GM21737 (cell line): Measurements from ENCODE around the gene ZC3H18.

Experiments used
- ATAC-seq: cut with Tn5 transposase; IDR thresholded peaks from one replicate; pipeline ENCODE4 v1.9.1; 2021; ENCODE audit warnings: mild to moderate bottlenecking, moderate library complexity; ENCODE audit not compliant: unreplicated experiment

ZC3H18 gene

DNA sequence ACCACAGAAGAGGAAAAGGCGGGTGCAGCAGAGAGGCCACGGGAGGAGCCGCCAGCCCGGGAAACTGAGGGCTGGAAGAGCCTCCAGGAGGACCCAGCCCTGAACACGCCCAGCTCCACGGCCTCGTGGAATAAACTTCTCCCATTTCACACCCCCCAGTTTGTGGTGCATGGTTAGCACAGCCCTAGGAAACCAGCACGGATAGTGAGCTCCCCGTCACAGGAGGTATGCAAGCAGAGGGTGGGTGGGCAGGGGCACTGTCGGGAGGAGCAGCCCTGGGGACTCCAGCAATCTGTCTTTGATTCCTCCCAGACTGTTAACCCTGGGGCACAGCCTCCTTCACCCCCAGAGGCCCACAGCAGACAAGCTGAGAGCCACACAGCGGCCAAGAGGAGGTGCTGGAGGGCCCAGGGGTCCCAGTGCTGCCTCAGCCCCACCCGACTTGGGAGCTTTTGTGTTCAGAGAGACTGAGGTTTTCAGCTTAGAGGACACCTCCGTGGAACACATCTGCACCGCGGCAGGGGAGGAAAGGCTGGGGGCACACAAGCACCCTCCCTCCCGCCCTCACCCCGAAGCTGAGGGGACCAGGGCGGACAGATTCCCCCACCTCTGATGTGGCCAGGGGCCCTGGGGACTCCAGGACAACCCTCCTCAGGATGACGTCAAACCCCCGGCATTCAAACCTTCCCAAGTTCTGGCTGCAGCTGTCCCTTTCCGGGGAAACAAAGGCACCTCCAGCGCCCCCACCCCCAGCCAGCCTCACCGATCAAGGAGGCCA lies 66.5 kb downstream of the ZC3H18 start:
- ATAC-seq, result no peak

DNA sequence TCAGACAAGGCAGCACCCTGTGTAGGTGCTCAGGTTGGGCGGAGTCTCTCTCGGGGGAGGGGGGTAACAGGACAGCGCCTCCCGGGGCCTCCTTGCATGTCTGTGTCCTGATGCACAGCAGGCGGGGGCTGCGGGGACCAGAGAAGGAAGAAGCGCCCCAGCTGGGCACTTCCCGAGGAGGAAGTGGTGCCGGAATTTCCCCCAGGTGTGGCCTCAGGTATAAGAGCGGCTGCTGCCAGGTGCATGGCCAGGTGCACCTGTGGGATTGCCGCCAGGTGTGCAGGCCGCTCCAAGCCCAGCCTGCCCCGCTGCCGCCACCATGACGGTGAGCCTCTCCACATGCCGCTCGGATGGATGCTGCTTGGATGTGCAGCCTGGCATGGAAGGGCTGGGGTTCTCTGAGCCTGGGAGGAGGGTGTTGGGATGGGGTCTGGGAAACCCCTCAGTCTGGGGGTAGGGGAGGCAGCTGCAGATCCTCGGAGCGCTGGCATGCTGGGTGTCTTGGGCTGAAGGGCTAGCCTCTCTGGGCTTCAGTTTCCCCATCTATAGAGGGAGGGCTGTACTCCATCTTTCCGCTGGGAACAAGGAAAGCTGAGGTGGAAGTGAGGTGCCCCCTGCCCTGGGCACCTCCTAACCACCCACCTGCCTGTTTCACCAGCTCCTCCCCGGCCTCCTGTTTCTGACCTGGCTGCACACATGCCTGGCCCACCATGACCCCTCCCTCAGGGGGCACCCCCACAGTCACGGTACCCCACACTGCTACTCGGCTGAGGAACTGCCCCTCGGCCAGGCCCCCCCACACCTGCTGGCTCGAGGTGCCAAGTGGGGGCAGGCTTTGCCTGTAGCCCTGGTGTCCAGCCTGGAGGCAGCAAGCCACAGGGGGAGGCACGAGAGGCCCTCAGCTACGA lies 68.4 kb downstream of the ZC3H18 start, which contains the start of gene IL17C:
IL17C (plus strand) TSS at position 250 of the 908 bp plus-strand sequence; CDS start at position 320, 70 bp downstream.
- ATAC-seq, result no peak

DNA sequence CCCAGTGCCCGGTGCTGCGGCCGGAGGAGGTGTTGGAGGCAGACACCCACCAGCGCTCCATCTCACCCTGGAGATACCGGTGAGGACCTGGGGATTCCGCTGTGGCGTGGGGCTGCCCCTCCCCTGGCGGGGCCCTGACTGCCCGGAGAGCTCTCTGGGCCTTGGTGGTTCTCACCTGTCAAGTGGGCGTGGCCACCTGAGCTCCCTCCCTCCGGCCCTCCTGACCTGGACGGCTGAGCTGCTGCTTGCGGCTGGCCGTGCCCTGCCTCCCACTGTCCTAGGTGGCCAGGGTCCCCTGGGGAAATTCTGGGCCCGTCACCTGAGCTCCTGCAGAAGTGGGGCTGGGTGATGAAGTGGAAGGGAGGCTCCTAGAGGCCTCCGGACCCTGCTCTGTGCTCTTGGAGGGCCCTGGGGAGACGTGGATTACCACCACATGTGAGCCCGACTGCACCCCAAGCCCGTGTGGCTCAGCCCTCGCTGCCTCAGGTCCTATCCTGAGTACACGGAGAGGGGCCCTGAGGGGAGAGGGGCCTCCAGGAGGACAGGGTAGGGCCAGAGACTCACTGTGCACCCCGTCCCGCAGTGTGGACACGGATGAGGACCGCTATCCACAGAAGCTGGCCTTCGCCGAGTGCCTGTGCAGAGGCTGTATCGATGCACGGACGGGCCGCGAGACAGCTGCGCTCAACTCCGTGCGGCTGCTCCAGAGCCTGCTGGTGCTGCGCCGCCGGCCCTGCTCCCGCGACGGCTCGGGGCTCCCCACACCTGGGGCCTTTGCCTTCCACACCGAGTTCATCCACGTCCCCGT lies 69.2 kb downstream of the ZC3H18 start:
- no peak for ATAC-seq

DNA sequence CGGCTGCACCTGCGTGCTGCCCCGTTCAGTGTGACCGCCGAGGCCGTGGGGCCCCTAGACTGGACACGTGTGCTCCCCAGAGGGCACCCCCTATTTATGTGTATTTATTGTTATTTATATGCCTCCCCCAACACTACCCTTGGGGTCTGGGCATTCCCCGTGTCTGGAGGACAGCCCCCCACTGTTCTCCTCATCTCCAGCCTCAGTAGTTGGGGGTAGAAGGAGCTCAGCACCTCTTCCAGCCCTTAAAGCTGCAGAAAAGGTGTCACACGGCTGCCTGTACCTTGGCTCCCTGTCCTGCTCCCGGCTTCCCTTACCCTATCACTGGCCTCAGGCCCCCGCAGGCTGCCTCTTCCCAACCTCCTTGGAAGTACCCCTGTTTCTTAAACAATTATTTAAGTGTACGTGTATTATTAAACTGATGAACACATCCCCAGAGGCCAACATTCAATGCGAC lies 69.9 kb downstream of the ZC3H18 start:
- no peak for ATAC-seq

DNA sequence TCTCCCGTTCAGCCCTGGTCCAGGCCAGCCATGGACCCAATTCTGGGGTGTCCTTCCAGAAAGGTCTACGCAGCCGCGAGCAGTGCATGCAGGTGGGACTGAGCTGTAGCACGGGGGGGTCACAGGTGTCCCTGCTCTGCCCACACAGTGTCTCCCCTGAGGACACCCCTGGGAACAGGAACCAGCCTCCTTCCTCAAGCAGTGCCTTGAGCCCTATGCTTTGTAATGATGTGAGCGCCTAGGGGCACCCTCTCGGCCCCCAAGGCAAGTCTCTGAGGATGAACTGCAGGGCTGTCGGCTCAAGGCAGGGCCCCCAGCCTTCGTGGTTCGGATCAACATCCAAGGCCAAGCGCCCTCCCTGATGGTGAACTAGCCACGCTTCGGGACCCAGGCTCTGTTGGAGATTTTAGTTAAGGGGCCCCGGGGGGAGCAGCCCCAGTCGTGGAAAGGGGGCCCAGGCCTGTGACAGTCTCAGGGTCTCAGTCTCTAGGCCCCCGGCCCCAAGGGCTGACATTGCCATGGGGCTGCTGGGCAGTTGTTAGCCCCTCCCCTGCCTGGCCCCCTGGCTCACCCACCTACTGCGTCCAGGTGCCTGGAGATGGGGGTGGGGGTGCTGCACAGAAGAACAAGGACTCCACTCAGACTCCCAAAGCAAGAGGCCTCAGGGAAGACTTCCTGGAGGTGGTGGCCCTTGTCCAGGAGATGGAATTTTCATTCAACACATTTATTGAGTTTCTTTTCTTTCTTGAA lies 70.5 kb downstream of the ZC3H18 start:
- ATAC-seq, result no peak

DNA sequence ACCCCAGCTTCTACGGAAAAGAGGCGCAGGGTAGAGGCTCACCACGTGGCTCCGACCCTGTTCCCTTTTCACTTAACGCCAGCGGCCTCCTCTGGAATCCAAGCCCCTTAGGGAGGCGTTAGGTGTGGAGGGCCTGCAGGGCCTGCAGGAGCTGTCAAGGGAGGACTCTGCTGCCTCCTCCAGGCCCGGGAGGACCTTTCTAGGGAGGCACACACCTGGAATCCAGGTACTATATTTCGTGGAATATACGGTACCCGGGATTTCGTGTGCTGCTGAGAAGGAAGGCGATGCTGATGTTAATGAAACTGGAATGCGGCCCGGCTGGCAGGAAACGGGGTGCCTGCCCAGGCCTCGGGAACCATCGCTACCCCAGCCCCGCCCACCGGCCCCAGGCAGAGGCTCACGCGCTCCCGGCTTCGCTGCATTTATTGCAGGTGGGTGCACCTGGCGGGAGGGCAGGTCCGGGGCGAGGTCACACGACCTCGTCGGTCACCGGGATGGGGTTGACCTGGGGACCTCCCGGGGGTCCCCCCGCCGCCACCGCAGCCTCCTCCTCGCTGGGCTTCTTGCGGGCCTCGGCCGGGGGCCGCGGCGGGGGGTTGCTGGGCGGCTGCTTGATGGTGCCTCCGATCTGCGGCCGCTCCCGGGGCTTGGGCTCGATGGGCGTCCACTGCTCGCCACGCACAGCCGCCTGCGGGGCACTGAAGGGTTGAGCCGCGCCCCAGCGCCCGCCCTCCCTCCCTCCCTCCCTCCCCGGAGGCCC lies 72.9 kb downstream of the ZC3H18 start:
- ATAC-seq, result no peak

DNA sequence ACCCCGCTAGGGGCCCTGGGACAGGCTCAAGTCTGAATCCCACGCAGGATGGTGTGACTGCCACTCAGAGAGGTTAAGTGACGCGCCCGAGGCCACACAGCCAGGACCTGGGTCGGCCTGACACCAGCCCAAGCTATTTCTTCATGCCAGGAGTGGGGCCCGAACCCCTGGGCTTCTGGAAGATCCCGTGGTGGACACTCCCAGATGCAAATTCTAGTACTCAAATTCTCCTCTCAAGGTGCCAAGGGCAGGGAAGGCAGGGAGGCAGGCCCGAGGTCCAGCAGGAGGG lies 73.4 kb downstream of the ZC3H18 start:
- no peak for ATAC-seq

DNA sequence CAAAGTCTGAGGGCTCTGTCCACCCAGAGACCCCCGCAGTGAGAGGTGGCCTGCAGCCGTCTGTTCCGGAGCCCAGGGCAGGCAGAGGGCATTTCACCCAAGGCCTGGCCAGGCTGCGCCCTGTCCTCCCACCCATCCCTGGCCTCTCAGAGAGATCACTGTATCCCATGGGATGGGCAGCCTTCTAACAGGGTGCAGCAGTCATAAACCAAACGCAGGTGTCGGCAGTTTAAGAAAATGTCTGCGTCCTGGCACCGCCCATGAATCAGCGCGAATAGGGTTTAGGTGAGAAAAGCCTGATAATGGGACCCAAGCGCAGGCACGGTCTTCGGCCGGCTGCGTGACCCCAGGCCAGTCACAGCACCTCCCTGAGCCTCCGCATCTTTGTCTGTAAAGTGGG lies 75.3 kb downstream of the ZC3H18 start:
- no peak for ATAC-seq

DNA sequence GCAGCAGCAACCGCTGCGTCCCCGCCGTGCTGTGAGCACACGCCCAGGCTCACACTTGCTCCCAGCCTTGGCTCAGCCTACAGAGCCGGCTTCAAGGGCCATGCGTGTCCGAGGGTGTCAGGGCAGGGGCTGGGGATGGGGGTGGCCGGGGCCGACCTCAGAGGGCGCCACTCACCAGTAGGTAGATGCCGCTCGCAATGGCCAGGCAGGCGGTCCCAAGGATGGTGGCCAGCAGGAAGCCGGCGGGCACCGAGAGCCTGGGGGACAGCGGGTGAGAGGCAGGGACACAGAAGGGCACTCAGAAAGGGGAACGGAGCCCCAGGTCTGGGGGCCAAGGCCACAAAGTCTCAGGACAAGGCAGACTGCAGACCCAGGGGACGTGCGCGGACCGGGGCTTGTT lies 75.7 kb downstream of the ZC3H18 start:
- no peak for ATAC-seq

DNA sequence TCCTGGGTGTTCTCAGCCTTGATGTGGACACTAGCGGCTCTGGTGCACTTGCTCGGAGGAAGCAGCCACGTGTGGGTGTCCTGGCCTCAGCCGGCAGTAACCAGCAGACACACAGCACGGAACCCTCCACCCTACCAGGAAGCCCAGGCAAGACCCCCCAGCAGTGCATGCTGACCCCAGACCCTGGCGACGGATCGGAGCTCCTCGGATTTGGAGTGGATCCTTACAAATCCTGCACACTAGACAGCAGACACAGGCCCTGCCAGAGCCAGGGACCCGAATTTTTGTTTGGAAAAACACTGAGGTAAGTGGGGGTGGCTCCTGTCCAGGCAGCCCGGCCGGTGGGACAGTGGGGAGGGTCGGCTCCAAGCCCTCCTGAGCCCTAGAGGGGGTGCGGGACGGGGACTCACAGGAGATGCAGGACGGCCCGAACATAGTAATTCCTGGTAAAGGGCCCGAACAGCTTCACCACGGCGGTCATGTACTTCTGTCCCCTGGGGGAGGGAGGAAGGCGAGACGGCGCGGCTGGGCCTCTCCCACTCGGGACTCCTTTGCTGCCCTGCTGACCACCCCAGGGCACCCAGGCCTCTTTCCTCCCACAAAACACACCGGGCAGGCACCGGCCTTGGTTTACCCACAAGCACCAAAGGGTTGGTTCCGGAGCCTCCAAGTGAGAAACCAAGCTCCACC lies 76.3 kb downstream of the ZC3H18 start:
- no peak for ATAC-seq

DNA sequence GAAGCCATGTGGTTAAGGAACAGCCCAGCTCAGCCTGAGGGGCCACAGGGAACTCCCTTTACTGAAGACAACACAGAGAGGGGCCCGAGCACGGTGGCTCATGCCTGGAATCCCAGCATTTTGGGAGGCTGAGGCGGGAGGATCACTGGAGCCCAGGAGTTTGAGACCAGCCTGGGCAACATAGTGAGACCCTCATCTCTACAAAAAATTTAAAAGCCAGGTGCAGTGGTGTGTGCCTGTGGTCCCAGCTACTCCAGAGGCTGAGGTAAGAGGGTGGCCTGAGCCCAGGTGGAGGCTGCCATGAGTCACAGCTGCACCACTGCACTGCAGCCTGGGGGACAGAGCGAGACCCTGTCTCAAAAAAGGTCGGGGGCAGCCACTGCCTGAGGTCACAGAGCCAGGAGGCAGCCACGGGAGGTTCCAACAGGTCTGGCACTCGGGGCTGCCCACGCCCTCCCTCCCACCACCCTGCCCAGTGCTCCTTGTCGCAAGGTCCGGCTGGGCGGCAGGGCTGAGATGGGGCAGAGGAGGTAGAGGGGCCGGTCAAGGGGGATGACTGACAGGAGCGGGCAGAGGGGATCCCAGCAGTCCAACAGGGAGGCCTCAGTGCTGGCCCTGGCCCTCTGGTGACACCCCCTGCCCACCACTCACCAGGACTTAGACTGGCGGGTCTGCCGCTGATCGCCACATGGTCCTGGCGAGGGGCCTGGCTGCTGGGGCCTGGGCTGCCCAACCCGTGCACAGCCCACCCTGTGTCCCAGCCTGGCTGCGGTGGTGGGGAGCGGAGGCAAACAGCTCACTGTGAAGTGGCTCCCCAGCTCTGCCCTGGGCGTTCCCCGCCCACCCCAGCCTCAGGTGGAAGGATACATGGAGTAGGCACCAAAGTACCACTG lies 77.2 kb downstream of the ZC3H18 start:
- ATAC-seq, result no peak

DNA sequence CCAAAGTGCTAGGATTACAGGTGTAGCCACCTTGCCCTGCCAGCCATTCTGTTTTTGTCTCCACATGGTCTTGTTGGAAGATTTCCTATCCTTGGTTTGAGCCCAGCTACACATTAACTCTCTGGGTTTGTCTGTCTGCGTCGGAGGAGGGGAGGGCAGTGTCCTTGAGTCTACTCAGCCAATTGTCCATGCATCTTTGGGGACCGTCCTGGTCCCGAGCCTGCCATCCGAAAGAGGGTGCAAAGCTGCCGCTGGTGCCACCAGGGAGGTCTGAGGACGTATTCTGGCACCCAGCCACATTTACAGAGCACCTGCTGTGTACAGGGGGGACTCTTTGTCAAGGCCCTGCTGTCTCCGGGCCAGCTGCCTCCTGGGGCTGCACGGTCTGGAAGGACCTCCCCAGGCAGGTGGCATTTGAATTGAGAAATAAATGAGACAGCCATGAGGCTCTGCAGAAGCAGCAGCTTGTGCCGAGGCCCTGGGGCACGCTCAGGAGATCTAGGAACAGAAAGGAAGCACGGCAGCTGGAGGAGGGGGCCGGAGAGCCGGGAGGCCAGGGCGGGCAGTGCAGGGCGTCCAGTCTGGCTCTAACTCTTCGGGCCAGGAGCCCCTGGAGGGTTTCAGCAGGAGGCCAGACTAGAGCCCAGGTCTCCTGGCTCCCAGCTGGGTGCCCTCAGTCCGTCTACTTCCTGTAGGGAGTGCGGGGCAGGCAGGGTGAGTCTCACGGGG lies 79.2 kb downstream of the ZC3H18 start:
- no peak for ATAC-seq

DNA sequence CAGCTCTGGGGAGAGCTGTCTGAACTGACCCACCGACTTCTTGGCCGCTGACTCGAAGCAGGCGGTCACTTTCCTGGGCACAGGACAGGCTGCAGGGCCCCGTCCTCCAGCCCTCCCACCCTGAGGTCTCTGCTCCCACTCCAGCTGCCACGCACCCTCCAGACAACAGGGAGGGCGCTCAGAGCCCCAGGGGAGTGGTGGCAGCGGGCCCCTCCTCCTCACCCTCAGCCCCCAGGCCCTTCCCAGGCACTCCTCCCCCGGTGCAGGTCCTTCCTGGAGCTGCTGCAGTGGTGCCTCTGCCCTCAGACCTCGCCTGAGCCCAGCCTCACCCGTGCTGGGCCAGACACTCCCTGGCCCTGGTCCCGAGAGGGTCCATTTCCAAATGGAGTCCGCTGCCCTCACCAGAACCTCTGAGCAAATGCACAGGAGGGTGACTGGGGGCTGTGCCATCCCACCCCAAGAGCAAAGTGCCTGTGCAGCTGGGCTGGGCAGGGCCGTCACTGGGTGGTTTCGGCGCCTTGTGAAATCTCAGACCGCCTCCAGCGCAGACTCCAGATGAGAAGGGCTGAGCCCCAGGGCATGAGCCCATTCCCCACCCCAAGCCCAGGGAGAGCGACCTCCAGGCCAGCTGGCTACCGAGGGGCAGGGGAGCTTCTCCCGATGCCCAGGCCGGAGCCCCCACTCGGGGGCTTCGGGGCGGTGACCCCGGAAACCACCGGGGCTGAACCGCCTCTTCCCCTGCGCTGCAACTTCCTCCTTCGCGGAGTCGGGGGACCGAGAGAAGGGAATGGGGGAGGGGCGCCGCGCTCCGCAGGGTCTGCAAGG lies 79.9 kb downstream of the ZC3H18 start:
- ATAC-seq, result peak; percentile 5

DNA sequence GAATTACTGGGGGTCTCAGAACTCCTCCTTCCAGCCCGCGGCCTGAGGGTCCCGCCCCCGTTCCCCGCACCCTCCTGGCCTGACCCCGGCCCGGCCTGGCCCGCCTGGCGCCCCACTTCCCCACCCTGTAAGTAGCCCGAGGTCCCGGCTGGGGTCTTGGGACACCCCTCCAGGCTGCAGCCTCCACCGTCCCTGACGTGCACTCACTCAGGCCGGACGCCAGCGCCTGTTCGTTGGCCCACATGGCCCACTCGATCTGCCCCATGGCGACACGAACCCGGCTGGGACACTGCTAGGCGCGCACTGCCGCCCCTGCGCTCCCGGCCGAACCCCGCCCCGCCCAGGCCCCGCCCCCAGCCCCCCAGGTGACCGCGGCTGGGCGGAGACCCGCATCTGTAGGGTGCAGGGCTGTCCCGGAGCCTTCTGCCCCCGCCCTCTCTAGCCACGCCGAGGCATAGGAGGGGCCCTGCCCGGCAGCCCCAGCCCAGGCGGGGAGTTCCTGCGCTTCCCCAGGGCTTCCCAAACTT lies 80.6 kb downstream of the ZC3H18 start, which contains the start of gene CYBA:
CYBA (minus strand) TSS at position 305 of the 527 bp plus-strand sequence; CDS start at position 265, 40 bp downstream.
- ATAC-seq, result peak; percentile 57

DNA sequence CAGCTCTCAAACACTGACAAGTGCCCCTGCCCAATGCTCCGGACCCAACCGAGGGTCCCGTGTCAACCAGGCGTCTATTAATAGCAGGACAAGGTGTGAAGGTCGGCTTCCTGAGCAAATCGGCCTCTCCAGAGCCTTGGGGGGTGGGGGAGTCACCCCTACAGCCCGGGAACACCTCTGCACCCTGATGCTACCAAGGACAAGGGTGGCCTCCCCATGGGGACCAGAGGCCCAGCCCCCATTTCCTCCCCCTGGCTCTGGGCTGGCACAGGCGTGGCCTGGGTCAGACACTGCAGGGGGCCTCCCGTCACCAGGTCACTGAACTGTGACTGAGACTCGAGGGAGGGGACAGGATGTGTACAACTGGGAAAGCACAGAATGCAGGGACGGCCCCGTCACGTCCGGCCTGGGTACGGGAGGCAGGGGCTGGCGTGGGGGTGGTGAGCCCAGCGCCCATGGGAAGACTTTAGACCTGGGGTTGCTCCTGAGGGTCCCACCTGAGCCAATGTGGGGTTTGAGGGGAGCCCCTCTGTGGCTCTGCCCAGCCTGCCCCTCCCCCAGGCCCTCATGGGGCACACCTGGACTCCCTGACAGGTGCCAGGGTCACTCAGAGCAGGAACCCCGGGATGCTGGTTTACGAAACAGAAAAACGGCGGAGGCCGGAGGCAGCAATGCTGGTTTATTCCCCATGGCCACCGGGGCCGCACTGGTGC lies 81.2 kb downstream of the ZC3H18 start:
- ATAC-seq, result peak; percentile 66
